Measurements from ENCODE around the gene CORO6. TPM values are rescaled to one million over a fixed set of nuclear protein-coding genes. Genes with fewer than 3 reads are reported as not detected.

The CORO6 gene
- total RNA-seq, 1 experiment from 2014 or later = 14.7 TPM

- H3K27me3 ChIP-seq = no peaks in the 10 kb centered on the region
- no peaks in the 10 kb centered on the region for H3K4me1 ChIP-seq
- DNase-seq = no peak
- no peak overlapping the region for H3K4me3 ChIP-seq
- no peak overlapping the region for H3K27ac ChIP-seq
- H3K9me3 ChIP-seq (replicated peaks) = no peaks in the 10 kb centered on the region
- peaks cover 19% of the 10 kb centered on the region for H3K36me3 ChIP-seq
Measured at GRCh38 chr17:29575511-29576213, 47.0 kb downstream of the CORO6 start.

GRCh38 chr17:29574732-29575510 is 47.8 kb downstream of the CORO6 start:
- Histone ChIP-seq H3K9me3 (replicated peaks) (no peaks in the 10 kb centered on the region), H3K27ac (no peak overlapping the region), H3K4me1 (no peaks in the 10 kb centered on the region), H3K4me3 (no peak overlapping the region), H3K27me3 (no peaks in the 10 kb centered on the region), H3K36me3 (peaks cover 19% of the 10 kb centered on the region)
- DNase-seq = no peak

- H3K36me3 ChIP-seq = peaks cover 19% of the 10 kb centered on the region
- no peak for DNase-seq
- H3K27me3 ChIP-seq = no peaks in the 10 kb centered on the region
- no peaks in the 10 kb centered on the region for H3K4me1 ChIP-seq
- no peak overlapping the region for H3K27ac ChIP-seq
- no peaks in the 10 kb centered on the region for H3K9me3 ChIP-seq (replicated peaks)
- H3K4me3 ChIP-seq = no peak overlapping the region
Measured at GRCh38 chr17:29573871-29574731, 48.6 kb downstream of the CORO6 start.

GRCh38 chr17:29573558-29573869 is 49.2 kb downstream of the CORO6 start:
- Histone ChIP-seq H3K27me3 (no peaks in the 10 kb centered on the region), H3K4me1 (no peaks in the 10 kb centered on the region), H3K4me3 (no peak overlapping the region), H3K9me3 (replicated peaks) (no peaks in the 10 kb centered on the region), H3K36me3 (peaks cover 19% of the 10 kb centered on the region), H3K27ac (no peak overlapping the region)
- DNase-seq = no peak

- no peak for DNase-seq
- Histone ChIP-seq H3K36me3 (peaks cover 19% of the 10 kb centered on the region), H3K4me3 (no peak overlapping the region), H3K4me1 (no peaks in the 10 kb centered on the region), H3K9me3 (replicated peaks) (no peaks in the 10 kb centered on the region), H3K27ac (no peak overlapping the region), H3K27me3 (no peaks in the 10 kb centered on the region)
Measured at GRCh38 chr17:29572691-29573557, 49.8 kb downstream of the CORO6 start.

GRCh38 chr17:29571883-29572681 is 50.6 kb downstream of the CORO6 start:
- no peak for DNase-seq
- H3K9me3 ChIP-seq (replicated peaks) = no peaks in the 10 kb centered on the region
- H3K27me3 ChIP-seq = no peaks in the 10 kb centered on the region
- H3K27ac ChIP-seq = no peak overlapping the region
- H3K4me1 ChIP-seq = no peaks in the 10 kb centered on the region
- H3K36me3 ChIP-seq = peaks cover 18% of the 10 kb centered on the region
- no peak overlapping the region for H3K4me3 ChIP-seq

- no peaks in the 10 kb centered on the region for H3K27me3 ChIP-seq
- peaks cover 16% of the 10 kb centered on the region for H3K36me3 ChIP-seq
- no peak overlapping the region for H3K27ac ChIP-seq
- no peaks in the 10 kb centered on the region for H3K4me1 ChIP-seq
- no peak for DNase-seq
- H3K9me3 ChIP-seq (replicated peaks) = no peaks in the 10 kb centered on the region
- H3K4me3 ChIP-seq = no peak overlapping the region
Measured at GRCh38 chr17:29571486-29571882, 51.2 kb downstream of the CORO6 start.

GRCh38 chr17:29570521-29570920 is 52.2 kb downstream of the CORO6 start:
- Histone ChIP-seq H3K4me3 (no peak overlapping the region), H3K4me1 (no peaks in the 10 kb centered on the region), H3K36me3 (peaks cover 14% of the 10 kb centered on the region), H3K27ac (no peak overlapping the region), H3K27me3 (no peaks in the 10 kb centered on the region), H3K9me3 (replicated peaks) (no peaks in the 10 kb centered on the region)
- DNase-seq = no peak

- peak overlapping the region; percentile 76; the same call in 1 of the 2 replicates for H3K27ac ChIP-seq
Measured at GRCh38 chr17:29569245-29569950, 53.3 kb downstream of the CORO6 start.

GRCh38 chr17:29568331-29569244 is 54.1 kb downstream of the CORO6 start, which contains the start of gene TP53I13:
TSS of gene TP53I13 (plus strand) at chr17:29568701. CDS start at chr17:29568759, 58 bp downstream.
- peaks cover 11% of the 10 kb centered on the region for H3K4me1 ChIP-seq
- no peaks in the 10 kb centered on the region for H3K27me3 ChIP-seq
- DNase-seq = peak; percentile 97
- H3K4me3 ChIP-seq = peak within 1 kb of the TSS; percentile 94
- peaks cover 4% of the 10 kb centered on the region; the same call in 1 of the 2 replicates for H3K36me3 ChIP-seq
- peak within 1 kb of the TSS; percentile 76 for H3K27ac ChIP-seq
- no peaks in the 10 kb centered on the region for H3K9me3 ChIP-seq (replicated peaks)

More at GRCh38 chr17:29569245-29569950, 53.3 kb downstream of the CORO6 start:
- Histone ChIP-seq H3K9me3 (replicated peaks) (no peaks in the 10 kb centered on the region), H3K4me1 (peaks cover 5% of the 10 kb centered on the region), H3K36me3 (peaks cover 8% of the 10 kb centered on the region), H3K27me3 (no peaks in the 10 kb centered on the region), H3K4me3 (peak overlapping the region; percentile 94)
- DNase-seq = peak in 1 of 2 experiments; percentile 47

- H3K4me3 ChIP-seq = peak overlapping the region; percentile 94
- peak; percentile 80 to 82 for DNase-seq
- peak overlapping the region; percentile 69 for H3K27ac ChIP-seq
- H3K4me1 ChIP-seq = peaks cover 11% of the 10 kb centered on the region
- H3K27me3 ChIP-seq = no peaks in the 10 kb centered on the region
- H3K36me3 ChIP-seq = no peaks in the 10 kb centered on the region
- no peaks in the 10 kb centered on the region for H3K9me3 ChIP-seq (replicated peaks)
Measured at GRCh38 chr17:29567554-29568330, 55.0 kb downstream of the CORO6 start.

- Histone ChIP-seq H3K9me3 (replicated peaks) (no peaks in the 10 kb centered on the region), H3K36me3 (no peaks in the 10 kb centered on the region), H3K27ac (peak overlapping the region; percentile 69; the same call in 1 of the 2 replicates), H3K4me3 (peak overlapping the region; percentile 94), H3K27me3 (no peaks in the 10 kb centered on the region), H3K4me1 (peaks cover 11% of the 10 kb centered on the region)
- DNase-seq = no peak
Measured at GRCh38 chr17:29567304-29567553, 55.5 kb downstream of the CORO6 start.

Data from SJCRH30 (cell line).